Skeletal muscle satellite cell (primary cell): ENCODE results near the gene TRIM32.
A peak's percentile ranks its signal among the peaks of the same experiment; 100 is the strongest.
"Not testable (repeated sequence)": the region's sequence is repeated elsewhere in the genome, so short reads cannot be mapped to it uniquely, and the experiment has no call there.

Source experiments
- H3K27me3 ChIP-seq: 2 replicates; pipeline ENCODE4 v1.7.0; 2013; ENCODE audit warnings: low read length; ENCODE audit not compliant: control insufficient read depth, insufficient read depth
- H3K36me3 ChIP-seq: 2 replicates; pipeline ENCODE4 v1.7.0; 2013; ENCODE audit warnings: mild to moderate bottlenecking, control low read depth, low read length; ENCODE audit not compliant: insufficient read depth
- H3K4me1 ChIP-seq: 2 replicates; pipeline ENCODE4 v1.7.0; 2013; ENCODE audit warnings: low read length; ENCODE audit not compliant: control insufficient read depth, insufficient read depth
- H3K4me2 ChIP-seq: 2 replicates; pipeline ENCODE4 v1.7.0; 2013; ENCODE audit warnings: mild to moderate bottlenecking, low read length
- H3K4me3 ChIP-seq: 2 replicates; pipeline ENCODE4 v1.7.0; 2013; ENCODE audit warnings: low read length
- H3K9ac ChIP-seq: 2 replicates; pipeline ENCODE4 v1.7.0; 2013; ENCODE audit warnings: mild to moderate bottlenecking, low read depth, low read length, moderate library complexity
- H3K9me3 ChIP-seq: replicated peaks from 2 replicates; pipeline ENCODE4 v1.7.0; 2013; ENCODE audit warnings: mild to moderate bottlenecking, control low read depth, low read length

TRIM32 gene

DNA sequence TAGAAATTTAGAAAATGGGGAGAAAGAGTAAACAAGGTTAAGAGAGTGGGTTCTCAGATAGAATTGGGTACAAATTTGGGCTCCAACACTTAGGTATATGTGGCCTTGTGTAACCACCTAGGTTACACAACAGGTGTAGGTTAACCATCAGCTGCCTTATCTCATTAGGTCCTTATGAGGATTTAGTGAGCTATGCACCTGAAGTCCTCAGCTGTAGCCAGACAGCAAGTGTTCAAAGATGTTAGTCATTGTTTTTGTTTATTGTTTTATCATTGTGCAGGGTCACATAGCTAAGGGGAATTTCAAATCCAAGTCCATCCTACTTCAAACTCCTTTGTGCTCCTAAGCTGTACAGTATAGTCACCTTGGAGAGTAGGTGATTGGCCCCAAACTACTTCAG is 970 bp upstream of the TRIM32 start:
- no peaks in the 10 kb centered on the region for H3K9me3 ChIP-seq
- H3K4me3 ChIP-seq: no peak overlapping the region
- H3K4me2 ChIP-seq: peak overlapping the region; percentile 82
- H3K9ac ChIP-seq: no peak overlapping the region
- no peaks in the 10 kb centered on the region for H3K27me3 ChIP-seq
- no peaks in the 10 kb centered on the region for H3K36me3 ChIP-seq
- peaks cover 27% of the 10 kb centered on the region for H3K4me1 ChIP-seq

DNA sequence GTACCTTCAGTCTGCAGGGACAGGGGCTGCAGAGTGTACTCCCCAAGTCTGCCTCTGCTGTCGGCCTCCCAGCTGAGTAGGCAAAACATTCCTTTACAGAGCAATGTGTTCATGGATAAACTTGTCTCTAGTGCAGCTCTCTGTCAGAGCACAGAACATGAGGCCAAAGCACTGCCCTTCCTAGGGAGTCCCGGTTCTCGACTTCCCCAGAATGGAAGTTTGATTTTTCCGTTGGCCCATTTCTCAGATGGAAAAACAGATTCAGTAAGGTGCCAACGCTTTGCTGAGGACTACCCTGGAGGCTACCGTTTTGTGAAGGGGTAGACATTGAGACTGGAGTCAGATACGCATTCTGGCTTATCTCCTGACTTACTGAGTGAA is 422 bp upstream of the TRIM32 start:
- H3K4me2 ChIP-seq: peak overlapping the region; percentile 82
- H3K9ac ChIP-seq: peak overlapping the region; percentile 85
- no peaks in the 10 kb centered on the region for H3K9me3 ChIP-seq
- H3K36me3 ChIP-seq: peaks cover 5% of the 10 kb centered on the region
- H3K4me1 ChIP-seq: peaks cover 27% of the 10 kb centered on the region
- no peaks in the 10 kb centered on the region for H3K27me3 ChIP-seq
- peak overlapping the region; percentile 76 for H3K4me3 ChIP-seq

DNA sequence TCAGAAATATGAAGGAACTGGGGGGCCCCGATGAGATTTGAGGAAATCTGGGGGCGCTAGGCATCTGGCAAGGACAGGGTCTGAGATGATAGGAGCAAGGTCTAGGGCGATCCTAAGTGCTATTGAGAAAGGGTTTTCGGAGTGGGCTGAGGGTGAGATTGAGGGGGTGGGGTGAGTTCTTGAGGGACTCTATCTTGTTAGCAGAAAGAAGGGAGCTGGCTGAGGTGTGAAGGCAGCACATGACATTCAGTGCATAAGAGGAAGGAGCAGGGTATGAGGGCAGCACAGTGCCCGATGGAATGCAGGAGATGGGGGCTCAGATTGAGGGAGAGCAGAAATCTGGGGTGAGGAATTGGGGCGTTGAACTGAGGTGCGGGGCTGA is 640 bp downstream of the TRIM32 start:
- Histone ChIP-seq H3K9ac (peak overlapping the region; percentile 85), H3K4me2 (peak overlapping the region; percentile 82), H3K4me3 (peak overlapping the region; percentile 76), H3K4me1 (peaks cover 30% of the 10 kb centered on the region), H3K27me3 (no peaks in the 10 kb centered on the region), H3K9me3 (no peaks in the 10 kb centered on the region), H3K36me3 (peaks cover 5% of the 10 kb centered on the region)

DNA sequence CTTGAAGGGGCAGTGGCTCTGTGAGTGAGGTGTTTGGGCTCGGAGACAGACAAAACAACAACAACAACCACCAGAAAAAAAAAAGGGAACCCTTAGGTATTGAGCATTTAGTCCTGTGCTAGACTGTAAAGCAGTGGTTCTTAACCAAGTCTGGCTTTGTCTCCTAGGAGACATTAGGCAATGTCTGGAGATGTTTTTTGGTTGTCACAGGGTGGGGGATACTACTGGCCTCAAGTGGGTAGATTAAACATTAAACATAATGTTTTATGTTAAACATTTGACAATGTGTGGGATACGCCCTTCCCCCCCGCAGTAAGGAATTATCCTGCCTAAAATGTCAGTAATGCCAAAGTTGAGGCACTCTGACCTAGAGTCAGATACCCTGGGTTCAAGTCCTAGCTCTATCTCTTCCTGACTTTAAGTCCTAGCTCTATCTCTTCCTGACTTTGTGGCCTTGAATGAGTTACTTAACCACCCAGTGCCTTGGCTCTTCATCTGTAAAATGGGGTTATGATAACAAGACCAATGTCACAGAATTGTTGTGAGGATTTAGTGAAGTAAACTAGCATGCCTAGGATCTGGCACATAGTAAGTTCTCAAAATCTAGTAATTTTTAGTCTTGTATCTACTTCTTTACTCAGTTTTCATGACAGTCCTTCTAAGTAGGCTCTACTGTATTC is 1.8 kb downstream of the TRIM32 start:
- no peaks in the 10 kb centered on the region for H3K9me3 ChIP-seq
- no peak overlapping the region for H3K9ac ChIP-seq
- no peaks in the 10 kb centered on the region for H3K27me3 ChIP-seq
- peaks cover 42% of the 10 kb centered on the region for H3K4me1 ChIP-seq
- peak overlapping the region; percentile 82 for H3K4me2 ChIP-seq
- H3K4me3 ChIP-seq: peak overlapping the region; percentile 76
- H3K36me3 ChIP-seq: peaks cover 5% of the 10 kb centered on the region

DNA sequence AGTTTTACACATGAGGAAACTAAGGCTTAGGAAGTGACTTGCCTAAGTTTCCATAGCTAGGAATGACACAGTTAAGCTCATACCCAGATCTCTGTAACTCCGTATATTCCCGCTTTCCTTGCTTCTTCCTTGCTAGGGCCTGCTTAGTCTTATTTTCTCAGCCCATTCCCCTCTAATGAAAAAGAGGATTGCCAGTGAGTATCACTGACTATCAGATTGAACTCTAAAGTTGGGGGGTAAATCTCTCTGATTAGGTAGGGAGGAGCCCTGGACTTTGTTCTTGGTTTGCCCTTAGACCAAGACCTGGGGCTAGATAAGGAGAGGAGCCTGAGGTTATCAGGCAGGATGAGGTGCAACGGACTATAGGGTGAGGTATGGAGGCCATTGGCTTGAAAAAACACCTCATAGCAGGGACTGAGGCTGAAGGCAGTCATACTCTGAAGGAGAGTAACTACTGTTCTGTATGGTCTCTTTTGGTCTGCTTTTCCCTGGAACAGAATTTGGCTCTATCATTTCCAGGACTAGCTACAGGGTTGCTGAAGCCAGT is 2.5 kb downstream of the TRIM32 start:
- Histone ChIP-seq H3K36me3 (peaks cover 5% of the 10 kb centered on the region), H3K4me3 (no peak overlapping the region), H3K9me3 (no peaks in the 10 kb centered on the region), H3K9ac (no peak overlapping the region), H3K27me3 (no peaks in the 10 kb centered on the region), H3K4me1 (peaks cover 42% of the 10 kb centered on the region), H3K4me2 (peak overlapping the region; percentile 82)

DNA sequence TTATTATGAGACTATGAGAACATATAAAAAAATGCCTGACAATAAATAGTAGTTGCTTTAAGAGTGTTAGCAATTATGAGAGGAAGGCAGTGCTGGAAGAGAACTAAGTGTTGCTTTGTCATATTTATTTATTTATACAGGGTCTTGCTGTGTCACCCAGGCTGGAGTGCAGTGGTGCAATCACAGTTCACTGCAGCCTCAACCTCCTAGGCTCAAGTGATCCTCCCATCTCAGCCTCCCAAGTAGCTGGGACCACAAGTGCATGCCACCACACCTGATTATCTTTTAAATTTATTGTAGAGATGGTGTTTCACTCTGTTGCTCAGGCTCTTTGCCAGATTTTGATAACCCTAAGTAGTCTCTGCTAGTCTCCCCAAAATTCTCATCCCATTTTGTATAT is 3.7 kb downstream of the TRIM32 start:
- not testable (repeated sequence) for H3K4me3 ChIP-seq, H3K9ac ChIP-seq, H3K4me2 ChIP-seq, H3K27me3 ChIP-seq, H3K9me3 ChIP-seq
- Histone ChIP-seq H3K36me3 (peaks cover 13% of the 10 kb centered on the region), H3K4me1 (peaks cover 42% of the 10 kb centered on the region)

DNA sequence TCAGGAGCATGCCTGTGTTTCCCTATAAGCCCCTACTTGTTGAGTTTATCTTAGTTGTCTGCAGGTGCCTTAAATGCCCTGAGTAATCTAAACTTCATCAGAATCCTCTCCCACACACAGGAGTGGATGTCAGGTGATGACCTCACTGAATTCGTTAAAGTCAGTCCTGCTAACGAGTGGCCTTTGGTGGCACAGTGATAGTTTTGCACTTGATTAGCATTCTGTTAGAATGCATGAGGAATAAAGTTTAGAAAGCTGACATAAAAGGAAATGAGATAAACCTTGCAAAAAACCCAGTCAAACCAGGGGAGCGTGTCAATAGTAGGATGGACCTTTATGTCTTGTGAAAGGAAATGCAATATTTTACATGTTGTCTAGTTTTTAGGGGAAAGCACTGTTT is 4.5 kb downstream of the TRIM32 start:
- Histone ChIP-seq H3K36me3 (peaks cover 13% of the 10 kb centered on the region), H3K4me1 (peaks cover 39% of the 10 kb centered on the region), H3K4me3 (no peak overlapping the region), H3K4me2 (no peak overlapping the region), H3K9ac (no peak overlapping the region), H3K9me3 (no peaks in the 10 kb centered on the region), H3K27me3 (no peaks in the 10 kb centered on the region)

DNA sequence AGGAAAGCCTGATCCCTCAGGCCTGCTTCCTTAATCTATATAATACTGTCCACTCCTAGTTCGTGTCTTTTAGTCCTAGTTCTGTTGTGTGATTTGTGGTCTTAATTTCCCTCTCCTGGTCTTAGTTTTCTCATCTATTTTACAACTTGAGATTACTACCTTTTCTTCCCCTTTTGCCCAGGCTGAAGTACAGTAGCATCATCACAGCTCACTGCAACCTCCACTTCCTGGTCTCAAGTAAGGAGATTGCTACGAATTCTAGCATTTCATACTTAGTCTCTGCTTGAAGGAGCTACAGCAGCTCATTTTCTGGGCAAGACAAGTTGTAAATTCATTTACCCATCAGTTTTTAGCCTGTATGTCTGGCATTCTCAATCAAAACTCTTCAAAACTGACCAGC is 5.5 kb downstream of the TRIM32 start:
- H3K9ac ChIP-seq: peak overlapping the region; percentile 4
- no peak overlapping the region for H3K4me2 ChIP-seq
- H3K27me3 ChIP-seq: no peaks in the 10 kb centered on the region
- H3K9me3 ChIP-seq: no peaks in the 10 kb centered on the region
- H3K4me1 ChIP-seq: peaks cover 43% of the 10 kb centered on the region
- H3K36me3 ChIP-seq: peaks cover 14% of the 10 kb centered on the region
- no peak overlapping the region for H3K4me3 ChIP-seq

DNA sequence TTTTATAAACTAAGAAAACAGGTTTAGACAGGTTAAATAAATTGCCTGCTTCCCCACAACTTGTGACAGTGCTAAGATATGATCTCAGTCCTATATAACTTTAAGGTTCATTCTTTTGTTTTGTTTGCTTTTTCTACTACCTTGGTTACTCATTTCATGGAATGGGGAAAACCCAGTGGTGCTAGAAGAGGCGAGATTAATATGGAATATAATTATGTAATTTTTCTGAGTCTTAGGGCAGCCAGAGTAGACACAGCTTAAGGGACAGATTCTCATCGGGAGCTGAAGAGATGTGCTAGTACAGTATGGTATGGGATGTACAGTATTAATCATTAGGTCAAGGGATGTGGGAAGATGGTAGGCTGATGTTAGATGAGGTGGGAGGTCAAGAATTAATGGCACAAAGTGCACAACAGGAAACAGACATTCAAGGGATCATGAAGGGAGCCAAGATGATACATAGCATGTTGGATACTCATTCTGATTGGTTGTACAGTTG is 6.2 kb downstream of the TRIM32 start:
- no peak overlapping the region for H3K4me3 ChIP-seq
- no peaks in the 10 kb centered on the region for H3K27me3 ChIP-seq
- peak overlapping the region; percentile 4 for H3K9ac ChIP-seq
- H3K36me3 ChIP-seq: peaks cover 20% of the 10 kb centered on the region
- peaks cover 45% of the 10 kb centered on the region for H3K4me1 ChIP-seq
- H3K9me3 ChIP-seq: no peaks in the 10 kb centered on the region
- peak overlapping the region; percentile 0 for H3K4me2 ChIP-seq

DNA sequence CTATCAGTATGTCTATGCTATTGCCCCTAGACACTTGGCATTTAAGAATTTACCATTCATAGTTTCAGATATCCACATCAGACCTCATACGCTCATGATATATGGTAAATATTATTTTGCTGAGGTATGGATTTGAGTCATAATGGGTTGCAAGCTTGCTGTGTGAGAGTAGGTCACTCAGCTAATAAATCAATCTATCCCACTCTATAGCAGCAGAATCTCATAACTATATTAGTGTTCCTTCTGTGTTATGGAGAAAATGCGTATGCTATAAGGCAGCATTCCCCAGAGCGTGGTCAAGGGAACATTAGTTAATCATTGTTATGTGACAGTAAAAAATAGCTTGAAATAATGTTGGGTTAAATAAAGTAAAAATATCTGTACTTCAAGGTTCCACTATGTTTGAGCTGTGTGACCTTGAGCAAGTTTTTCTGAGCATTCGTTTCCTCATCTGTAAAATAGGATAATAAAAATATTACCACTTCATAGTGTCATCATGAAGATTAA is 7.7 kb downstream of the TRIM32 start:
- peaks cover 36% of the 10 kb centered on the region for H3K36me3 ChIP-seq
- H3K4me2 ChIP-seq: no peak overlapping the region
- H3K4me3 ChIP-seq: no peak overlapping the region
- no peaks in the 10 kb centered on the region for H3K27me3 ChIP-seq
- no peaks in the 10 kb centered on the region for H3K9me3 ChIP-seq
- peaks cover 32% of the 10 kb centered on the region for H3K4me1 ChIP-seq
- H3K9ac ChIP-seq: no peak overlapping the region

DNA sequence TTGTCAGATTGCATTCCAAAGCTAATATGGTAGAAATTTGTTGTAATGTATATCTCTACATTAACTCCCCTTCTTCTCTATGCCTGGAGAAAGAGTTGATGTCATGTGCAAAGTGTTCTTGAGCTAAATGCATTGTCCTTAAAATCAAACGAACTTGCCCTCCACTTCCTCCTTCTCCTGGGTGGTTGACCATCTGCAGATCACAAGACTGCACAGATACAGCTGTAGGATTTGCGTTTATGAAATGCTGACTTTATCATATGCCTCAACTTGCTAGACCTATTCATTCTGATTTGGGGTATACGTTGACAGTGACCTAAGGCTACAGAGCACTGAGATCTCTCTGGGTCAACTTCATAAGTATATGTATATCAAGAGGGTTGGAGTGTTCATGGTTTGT is 8.3 kb downstream of the TRIM32 start:
- peaks cover 42% of the 10 kb centered on the region for H3K36me3 ChIP-seq
- H3K4me1 ChIP-seq: peaks cover 31% of the 10 kb centered on the region
- H3K9ac ChIP-seq: no peak overlapping the region
- H3K27me3 ChIP-seq: no peaks in the 10 kb centered on the region
- no peaks in the 10 kb centered on the region for H3K9me3 ChIP-seq
- no peak overlapping the region for H3K4me2 ChIP-seq
- no peak overlapping the region for H3K4me3 ChIP-seq

DNA sequence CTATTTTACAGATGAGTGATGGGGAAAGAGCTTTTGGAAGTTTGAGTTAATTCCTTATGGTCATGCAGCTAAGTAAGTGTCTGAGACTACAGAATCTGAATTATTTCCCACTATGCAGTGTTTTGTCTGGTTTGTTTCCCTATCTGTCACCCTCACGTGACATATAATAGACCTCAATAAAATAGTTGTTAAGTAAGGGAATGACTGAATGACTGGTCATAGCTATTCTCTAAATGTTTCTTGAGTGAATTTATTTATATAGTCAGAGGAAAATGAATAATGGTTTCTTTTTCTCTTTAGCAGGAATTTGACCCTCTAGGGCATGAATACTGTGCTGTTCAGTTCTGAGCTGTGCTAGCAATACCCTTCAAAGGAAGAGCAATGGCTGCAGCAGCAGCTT is 10.3 kb downstream of the TRIM32 start:
- H3K4me1 ChIP-seq: peaks cover 37% of the 10 kb centered on the region
- no peak overlapping the region for H3K4me3 ChIP-seq
- H3K9ac ChIP-seq: no peak overlapping the region
- H3K27me3 ChIP-seq: no peaks in the 10 kb centered on the region
- no peaks in the 10 kb centered on the region for H3K9me3 ChIP-seq
- H3K36me3 ChIP-seq: peaks cover 47% of the 10 kb centered on the region
- peak overlapping the region; percentile 8 for H3K4me2 ChIP-seq
